T-helper 2 cell treated with Interferon-gamma antibody and Interleukin-4, amounts not matched to agents 5 μg/mL and 100 μg/mL, for 36 hours (primary cell): Measurements from ENCODE around the gene PCSK5.
A peak's percentile ranks its signal among the peaks of the same experiment; 100 is the strongest.

Source experiments
- DNase-seq: peaks from one replicate; pipeline ENCODE4 v3.0.0; 2021; ENCODE audit warnings: low spot score
- H3K27ac Mint-ChIP-seq: one replicate; pipeline ENCODE4 v1.8.0; 2021; ENCODE audit warnings: mild to moderate bottlenecking, mixed read lengths
- H3K27me3 Mint-ChIP-seq: one replicate; pipeline ENCODE4 v1.8.0; 2021; ENCODE audit warnings: low read depth, mixed read lengths
- H3K36me3 Mint-ChIP-seq: one replicate; pipeline ENCODE4 v1.8.0; 2021; ENCODE audit warnings: low read depth, mixed read lengths
- H3K4me1 Mint-ChIP-seq: one replicate; pipeline ENCODE4 v1.8.0; 2021; ENCODE audit warnings: low read depth, mixed read lengths
- H3K4me3 Mint-ChIP-seq: one replicate; pipeline ENCODE4 v1.8.0; 2022; ENCODE audit warnings: mild to moderate bottlenecking, moderate library complexity, mixed read lengths
- H3K9me3 Mint-ChIP-seq: one replicate; pipeline ENCODE4 v1.8.0; 2021; ENCODE audit warnings: mixed read lengths

The PCSK5 gene

GRCh38 chr9:76003041-76003440, 112.6 kb downstream of the PCSK5 start:
- Mint-ChIP-seq H3K4me3 (no peak overlapping the region), H3K27me3 (peaks cover 14% of the 10 kb centered on the region), H3K9me3 (no peaks in the 10 kb centered on the region), H3K36me3 (no peaks in the 10 kb centered on the region), H3K27ac (no peak overlapping the region), H3K4me1 (peaks cover 16% of the 10 kb centered on the region)
- DNase-seq: no peak

GRCh38 chr9:76004526-76004925, 114.1 kb downstream of the PCSK5 start:
- Mint-ChIP-seq H3K27ac (no peak overlapping the region), H3K27me3 (peaks cover 14% of the 10 kb centered on the region), H3K9me3 (no peaks in the 10 kb centered on the region), H3K4me3 (no peak overlapping the region), H3K36me3 (no peaks in the 10 kb centered on the region), H3K4me1 (peaks cover 21% of the 10 kb centered on the region)
- DNase-seq: no peak

- no peak for DNase-seq
- H3K36me3 Mint-ChIP-seq: no peaks in the 10 kb centered on the region
- no peak overlapping the region for H3K4me3 Mint-ChIP-seq
- no peaks in the 10 kb centered on the region for H3K9me3 Mint-ChIP-seq
- H3K4me1 Mint-ChIP-seq: peaks cover 21% of the 10 kb centered on the region
- peaks cover 8% of the 10 kb centered on the region for H3K27me3 Mint-ChIP-seq
- H3K27ac Mint-ChIP-seq: no peak overlapping the region
Observed at GRCh38 chr9:76007935-76008334, 117.5 kb downstream of the PCSK5 start.

GRCh38 chr9:76013809-76014208, 123.3 kb downstream of the PCSK5 start:
- H3K27ac Mint-ChIP-seq: no peak overlapping the region
- H3K4me3 Mint-ChIP-seq: no peak overlapping the region
- no peaks in the 10 kb centered on the region for H3K27me3 Mint-ChIP-seq
- no peaks in the 10 kb centered on the region for H3K9me3 Mint-ChIP-seq
- no peak for DNase-seq
- H3K36me3 Mint-ChIP-seq: peaks cover 3% of the 10 kb centered on the region
- peaks cover 24% of the 10 kb centered on the region for H3K4me1 Mint-ChIP-seq

GRCh38 chr9:76018235-76018634, 127.8 kb downstream of the PCSK5 start:
- Mint-ChIP-seq H3K4me1 (peaks cover 62% of the 10 kb centered on the region), H3K27me3 (no peaks in the 10 kb centered on the region), H3K4me3 (peak overlapping the region; percentile 68), H3K27ac (no peak overlapping the region), H3K36me3 (peaks cover 6% of the 10 kb centered on the region), H3K9me3 (no peaks in the 10 kb centered on the region)
- DNase-seq: no peak

GRCh38 chr9:76018761-76019160, 128.3 kb downstream of the PCSK5 start:
- Mint-ChIP-seq H3K27me3 (no peaks in the 10 kb centered on the region), H3K27ac (peak overlapping the region; percentile 80), H3K4me3 (peak overlapping the region; percentile 68)

GRCh38 chr9:76020652-76021051, 130.2 kb downstream of the PCSK5 start:
- peaks cover 6% of the 10 kb centered on the region for H3K36me3 Mint-ChIP-seq
- no peaks in the 10 kb centered on the region for H3K27me3 Mint-ChIP-seq
- peaks cover 85% of the 10 kb centered on the region for H3K4me1 Mint-ChIP-seq
- no peak for DNase-seq
- H3K27ac Mint-ChIP-seq: peak overlapping the region; percentile 37
- peak overlapping the region; percentile 48 for H3K4me3 Mint-ChIP-seq
- H3K9me3 Mint-ChIP-seq: no peaks in the 10 kb centered on the region

More at GRCh38 chr9:76018761-76019160, 128.3 kb downstream of the PCSK5 start:
- H3K4me1 Mint-ChIP-seq: peaks cover 67% of the 10 kb centered on the region
- no peak for DNase-seq
- no peaks in the 10 kb centered on the region for H3K9me3 Mint-ChIP-seq
- H3K36me3 Mint-ChIP-seq: peaks cover 6% of the 10 kb centered on the region

GRCh38 chr9:76022317-76022716, 131.8 kb downstream of the PCSK5 start:
- DNase-seq: no peak
- Mint-ChIP-seq H3K27ac (no peak overlapping the region), H3K36me3 (peaks cover 16% of the 10 kb centered on the region), H3K9me3 (no peaks in the 10 kb centered on the region), H3K4me1 (peaks cover 90% of the 10 kb centered on the region), H3K27me3 (no peaks in the 10 kb centered on the region), H3K4me3 (no peak overlapping the region)

GRCh38 chr9:76023715-76024195, 133.3 kb downstream of the PCSK5 start:
- peak; percentile 38 for DNase-seq
- H3K27ac Mint-ChIP-seq: peak overlapping the region; percentile 94
- peaks cover 4% of the 10 kb centered on the region for H3K9me3 Mint-ChIP-seq
- peaks cover 19% of the 10 kb centered on the region for H3K36me3 Mint-ChIP-seq
- peaks cover 87% of the 10 kb centered on the region for H3K4me1 Mint-ChIP-seq
- peak overlapping the region; percentile 68 for H3K4me3 Mint-ChIP-seq
- no peaks in the 10 kb centered on the region for H3K27me3 Mint-ChIP-seq

- Mint-ChIP-seq H3K27ac (no peak overlapping the region), H3K36me3 (peaks cover 19% of the 10 kb centered on the region), H3K27me3 (no peaks in the 10 kb centered on the region), H3K4me1 (peaks cover 74% of the 10 kb centered on the region), H3K4me3 (no peak overlapping the region), H3K9me3 (peaks cover 4% of the 10 kb centered on the region)
- no peak for DNase-seq
Observed at GRCh38 chr9:76025286-76025685, 134.8 kb downstream of the PCSK5 start.

GRCh38 chr9:76026796-76027195, 136.3 kb downstream of the PCSK5 start:
- Mint-ChIP-seq H3K4me3 (peak overlapping the region; percentile 73), H3K4me1 (peaks cover 61% of the 10 kb centered on the region), H3K9me3 (peaks cover 4% of the 10 kb centered on the region), H3K27me3 (no peaks in the 10 kb centered on the region), H3K27ac (peak overlapping the region; percentile 24), H3K36me3 (peaks cover 18% of the 10 kb centered on the region)
- no peak for DNase-seq

- H3K27ac Mint-ChIP-seq: peak overlapping the region; percentile 63
- no peak for DNase-seq
- H3K4me3 Mint-ChIP-seq: peak overlapping the region; percentile 73
- no peaks in the 10 kb centered on the region for H3K27me3 Mint-ChIP-seq
- peaks cover 19% of the 10 kb centered on the region for H3K36me3 Mint-ChIP-seq
- H3K9me3 Mint-ChIP-seq: peaks cover 4% of the 10 kb centered on the region
- peaks cover 61% of the 10 kb centered on the region for H3K4me1 Mint-ChIP-seq
Observed at GRCh38 chr9:76027416-76027815, 136.9 kb downstream of the PCSK5 start.

GRCh38 chr9:76027861-76028260, 137.4 kb downstream of the PCSK5 start:
- no peak for DNase-seq
- H3K27me3 Mint-ChIP-seq: no peaks in the 10 kb centered on the region
- H3K27ac Mint-ChIP-seq: peak overlapping the region; percentile 16
- H3K4me1 Mint-ChIP-seq: peaks cover 63% of the 10 kb centered on the region
- peaks cover 19% of the 10 kb centered on the region for H3K36me3 Mint-ChIP-seq
- peaks cover 4% of the 10 kb centered on the region for H3K9me3 Mint-ChIP-seq
- H3K4me3 Mint-ChIP-seq: peak overlapping the region; percentile 73

GRCh38 chr9:76032038-76032796, 141.7 kb downstream of the PCSK5 start:
- Mint-ChIP-seq H3K27me3 (no peaks in the 10 kb centered on the region), H3K36me3 (peaks cover 12% of the 10 kb centered on the region), H3K4me1 (peaks cover 26% of the 10 kb centered on the region), H3K9me3 (peaks cover 4% of the 10 kb centered on the region), H3K27ac (no peak overlapping the region), H3K4me3 (no peak overlapping the region)
- DNase-seq: no peak
